ENCODE measurements around the gene SLIT3.

- no peak for TF ChIP-seq CTCF (IDR thresholded peaks at IDR 0.05)
- TF ChIP-seq POLR2A (IDR thresholded peaks at IDR 0.05) = no peak
These were observed 77.9 kb downstream of the SLIT3 start for GRCh38 chr5:169222934-169223594.

Data from Peyer's patch (tissue), 4 donors.